Muscle of leg (tissue), 11 donors: ENCODE measurements around the gene BICDL1. TPM values are rescaled to one million over a fixed set of nuclear protein-coding genes. Genes with fewer than 3 reads are reported as not detected.

ENCODE experiments used
- DNase-seq: peaks from one replicate; pipeline ENCODE4 v3.0.0; 2013
- H3K27ac ChIP-seq: one replicate; pipeline ENCODE4 v1.5.1; 2013; ENCODE audit warnings: mild to moderate bottlenecking, low read length, control low read depth
- H3K27me3 ChIP-seq: one replicate; pipeline ENCODE4 v1.6.1; 2013; ENCODE audit warnings: low read length; ENCODE audit not compliant: control insufficient read depth, insufficient read depth
- H3K36me3 ChIP-seq: one replicate; pipeline ENCODE4 v1.6.1; 2013; ENCODE audit warnings: low read length; ENCODE audit not compliant: control insufficient read depth, insufficient read depth
- H3K4me1 ChIP-seq: one replicate; pipeline ENCODE4 v1.6.1; 2013; ENCODE audit warnings: low read length; ENCODE audit not compliant: control insufficient read depth, insufficient read depth
- H3K4me3 ChIP-seq: one replicate; pipeline ENCODE4 v1.5.1; 2013; ENCODE audit warnings: low read length, control low read depth
- H3K9me3 ChIP-seq: replicated peaks from 2 replicates; pipeline ENCODE4 v1.6.1; 2013; ENCODE audit warnings: low read depth, low read length; ENCODE audit not compliant: control insufficient read depth
- WGBS: methylation state at CpG from one replicate; pipeline ENCODE4 v1.1.5; 2013; ENCODE audit warnings: missing lambda C conversion rate; ENCODE audit not compliant: insufficient coverage; 5-methylcytosine and 5-hydroxymethylcytosine counted together
- polyA plus RNA-seq, 8 donors: library from polyadenylated mRNA; unstranded; fragments of 120-200 nt; gene quantifications; one replicate each; pipeline versions ENCODE4 v1.2.1 to v1.2.3, GENCODE V29; 2013; ENCODE audit warnings: inconsistent platforms in 1 of 8, low replicate concordance in 1 of 8; ENCODE audit not compliant: insufficient read length in 8 of 8, insufficient read depth in 1 of 8
- total RNA-seq: library from RNA; stranded (reverse); fragments of 120-200 nt; gene quantifications from one replicate; pipeline ENCODE4 v1.2.4, GENCODE V29; 2013

The BICDL1 gene
- total and polyA plus RNA-seq, 9 donors: 1.3 to 6.4 (median 3.4) TPM

- Histone ChIP-seq H3K4me3 (no peak overlapping the region), H3K4me1 (no peaks in the 10 kb centered on the region), H3K27ac (no peak overlapping the region), H3K36me3 (no peaks in the 10 kb centered on the region), H3K9me3 (no peaks in the 10 kb centered on the region), H3K27me3 (no peaks in the 10 kb centered on the region)
- WGBS: no CpG with 5 or more reads among the region's 6 CpGs
- no peak for DNase-seq
Observed at GRCh38 chr12:120049426-120049825, 60.4 kb downstream of the BICDL1 start.

- no CpG with 5 or more reads among the region's 3 CpGs for WGBS
- H3K9me3 ChIP-seq: no peaks in the 10 kb centered on the region
- no peaks in the 10 kb centered on the region for H3K36me3 ChIP-seq
- DNase-seq: no peak
- H3K27me3 ChIP-seq: no peaks in the 10 kb centered on the region
- H3K4me3 ChIP-seq: no peak overlapping the region
- H3K27ac ChIP-seq: no peak overlapping the region
- no peaks in the 10 kb centered on the region for H3K4me1 ChIP-seq
Observed at GRCh38 chr12:120051535-120051934, 62.5 kb downstream of the BICDL1 start.

GRCh38 chr12:120054293-120054692 lies 65.3 kb downstream of the BICDL1 start:
- no peaks in the 10 kb centered on the region for H3K4me1 ChIP-seq
- no peak for DNase-seq
- WGBS: 100% methylated on average over 1 of the region's 4 CpGs
- no peak overlapping the region for H3K4me3 ChIP-seq
- H3K36me3 ChIP-seq: no peaks in the 10 kb centered on the region
- H3K27me3 ChIP-seq: no peaks in the 10 kb centered on the region
- no peaks in the 10 kb centered on the region for H3K9me3 ChIP-seq
- H3K27ac ChIP-seq: no peak overlapping the region

- WGBS: no CpG with 5 or more reads among the region's 2 CpGs
- no peaks in the 10 kb centered on the region for H3K4me1 ChIP-seq
- no peaks in the 10 kb centered on the region for H3K36me3 ChIP-seq
- no peak for DNase-seq
- H3K4me3 ChIP-seq: no peak overlapping the region
- H3K9me3 ChIP-seq: no peaks in the 10 kb centered on the region
- H3K27me3 ChIP-seq: no peaks in the 10 kb centered on the region
- H3K27ac ChIP-seq: no peak overlapping the region
Observed at GRCh38 chr12:120055231-120056000, 66.4 kb downstream of the BICDL1 start.

GRCh38 chr12:120056739-120057138 lies 67.7 kb downstream of the BICDL1 start:
- H3K4me3 ChIP-seq: no peak overlapping the region
- DNase-seq: no peak
- H3K4me1 ChIP-seq: no peaks in the 10 kb centered on the region
- no peaks in the 10 kb centered on the region for H3K36me3 ChIP-seq
- H3K27ac ChIP-seq: no peak overlapping the region
- no peaks in the 10 kb centered on the region for H3K9me3 ChIP-seq
- H3K27me3 ChIP-seq: no peaks in the 10 kb centered on the region
- 49% methylated on average over 4 of the region's 5 CpGs for WGBS

GRCh38 chr12:120060196-120060595 lies 71.2 kb downstream of the BICDL1 start:
- Histone ChIP-seq H3K9me3 (no peaks in the 10 kb centered on the region), H3K27me3 (peaks cover 9% of the 10 kb centered on the region), H3K36me3 (no peaks in the 10 kb centered on the region), H3K4me1 (peaks cover 4% of the 10 kb centered on the region), H3K27ac (no peak overlapping the region), H3K4me3 (no peak overlapping the region)
- no peak for DNase-seq
- WGBS: 92% methylated on average over 1 of the region's 1 CpG

- Histone ChIP-seq H3K9me3 (no peaks in the 10 kb centered on the region), H3K27ac (no peak overlapping the region), H3K4me3 (no peak overlapping the region), H3K36me3 (no peaks in the 10 kb centered on the region), H3K27me3 (peaks cover 9% of the 10 kb centered on the region), H3K4me1 (peaks cover 4% of the 10 kb centered on the region)
- no peak for DNase-seq
- WGBS: 12% methylated on average over 5 of the region's 5 CpGs
Observed at GRCh38 chr12:120060717-120061116, 71.7 kb downstream of the BICDL1 start.

GRCh38 chr12:120061575-120062214 lies 72.7 kb downstream of the BICDL1 start:
- Histone ChIP-seq H3K36me3 (no peaks in the 10 kb centered on the region), H3K27me3 (peaks cover 9% of the 10 kb centered on the region), H3K9me3 (no peaks in the 10 kb centered on the region), H3K4me3 (no peak overlapping the region), H3K27ac (no peak overlapping the region), H3K4me1 (peaks cover 4% of the 10 kb centered on the region)
- no peak for DNase-seq
- 79% methylated on average over 3 of the region's 10 CpGs for WGBS

GRCh38 chr12:120062976-120063579 lies 74.0 kb downstream of the BICDL1 start:
- Histone ChIP-seq H3K4me3 (no peak overlapping the region), H3K9me3 (no peaks in the 10 kb centered on the region), H3K36me3 (no peaks in the 10 kb centered on the region), H3K27ac (no peak overlapping the region), H3K27me3 (peaks cover 9% of the 10 kb centered on the region), H3K4me1 (peaks cover 4% of the 10 kb centered on the region)
- no peak for DNase-seq
- WGBS: 82% methylated on average over 2 of the region's 3 CpGs
